ENCODE results near the gene VSX2.

DNA sequence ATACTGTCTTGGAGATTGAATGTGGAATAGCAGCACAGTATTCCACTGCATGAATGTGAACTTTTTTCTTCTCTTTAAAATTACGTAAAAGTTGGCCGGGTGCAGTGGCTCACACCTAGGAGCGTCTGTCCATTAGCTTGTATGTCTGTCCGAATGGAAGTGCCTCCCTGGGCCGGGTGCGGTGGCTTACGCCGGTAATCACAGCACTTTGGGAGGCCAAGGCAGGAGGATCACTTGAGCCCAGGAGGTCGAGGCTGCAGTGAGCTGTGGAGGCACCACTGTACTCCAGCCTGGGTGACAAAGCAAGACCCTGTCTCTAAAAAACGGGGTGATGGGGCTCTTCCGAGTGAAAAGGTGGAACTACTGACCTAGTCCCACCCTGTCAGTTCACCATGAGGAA, 22.6 kb upstream of the VSX2 start:
- TF ChIP-seq GATA2 (IDR thresholded peaks at IDR 0.05; ENCODE audit: low read depth, low read length): no peak
- no peak for TF ChIP-seq GATA3 (IDR thresholded peaks at IDR 0.05; ENCODE audit: low read depth, low read length)
